HG03025 (cell line): Measurements from ENCODE around the gene FBL.
"Not testable (repeated sequence)": the region's sequence is repeated elsewhere in the genome, so short reads cannot be mapped to it uniquely, and the experiment has no call there.

Source experiments
- ATAC-seq: cut with Tn5 transposase; IDR thresholded peaks from one replicate; pipeline ENCODE4 v1.9.1; 2021; ENCODE audit warnings: mild to moderate bottlenecking, moderate library complexity; ENCODE audit not compliant: unreplicated experiment, low FRiP score

The FBL gene

GRCh38 chr19:39877982-39878381 lies 31.8 kb upstream of the FBL start:
- not testable (repeated sequence) for ATAC-seq

DNA sequence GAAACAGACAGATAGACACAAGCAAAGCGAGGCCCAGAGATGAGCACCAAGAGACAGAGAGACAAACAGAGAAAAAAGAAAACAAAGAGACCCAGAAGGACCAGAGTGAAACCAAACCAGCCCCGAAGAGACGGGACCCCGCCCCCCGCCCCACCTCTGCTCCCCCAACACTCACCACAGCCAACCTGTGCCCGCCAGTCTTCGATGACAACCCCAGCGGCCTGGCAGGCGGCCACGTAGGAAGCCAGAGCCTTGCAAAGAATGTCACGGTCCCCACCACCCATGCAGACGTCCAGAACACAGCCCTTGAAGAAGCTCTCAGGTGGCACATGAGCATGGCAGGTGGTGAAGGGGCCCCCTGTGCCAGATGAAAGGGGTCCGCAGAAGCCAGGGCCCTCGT lies 31.3 kb upstream of the FBL start:
- not testable (repeated sequence) for ATAC-seq

DNA sequence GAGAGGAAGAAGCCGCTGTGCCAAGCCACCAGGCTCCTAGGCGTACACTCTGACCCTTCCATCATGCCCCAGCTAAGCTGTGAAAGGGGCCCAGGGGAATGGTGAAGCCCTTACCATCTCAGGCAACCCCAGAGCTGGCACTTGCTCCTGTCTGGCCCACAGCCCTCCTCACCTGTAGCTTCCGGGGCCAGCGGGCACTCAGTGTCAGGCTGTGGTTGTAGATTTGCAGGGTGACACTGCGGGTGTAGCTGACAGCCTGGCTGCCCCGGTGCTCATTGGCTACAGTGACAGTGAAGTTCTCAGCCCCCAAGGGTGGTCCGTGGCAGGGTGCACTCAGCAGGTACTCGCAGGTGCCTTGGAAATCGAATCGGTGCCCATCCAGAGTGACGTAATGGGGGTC lies 30.3 kb upstream of the FBL start:
- ATAC-seq: not testable (repeated sequence)

GRCh38 chr19:39875401-39875864 lies 29.3 kb upstream of the FBL start:
- ATAC-seq: not testable (repeated sequence)

GRCh38 chr19:39874404-39874803 lies 28.2 kb upstream of the FBL start:
- no peak for ATAC-seq

DNA sequence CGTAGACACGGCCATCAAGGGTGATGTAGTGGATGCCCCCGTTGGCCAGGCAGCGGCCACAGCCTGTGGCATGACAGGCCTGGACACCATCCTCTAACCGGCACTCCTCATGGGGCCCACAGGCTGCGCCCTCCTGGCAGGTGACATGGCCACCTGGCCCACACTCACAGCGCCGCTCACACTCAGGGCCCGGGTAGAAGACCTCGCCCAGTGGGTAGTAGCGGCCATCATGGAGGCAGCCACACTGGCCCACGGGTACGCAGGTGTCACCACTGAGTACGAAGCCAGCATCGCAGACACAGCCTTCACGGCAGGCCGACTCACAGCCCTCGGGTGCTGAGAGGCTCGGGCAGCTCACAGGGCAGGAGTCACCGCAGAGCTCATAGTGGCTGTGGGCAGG lies 27.2 kb upstream of the FBL start:
- no peak for ATAC-seq

GRCh38 chr19:39871886-39872866 lies 26.0 kb upstream of the FBL start:
- no peak for ATAC-seq

DNA sequence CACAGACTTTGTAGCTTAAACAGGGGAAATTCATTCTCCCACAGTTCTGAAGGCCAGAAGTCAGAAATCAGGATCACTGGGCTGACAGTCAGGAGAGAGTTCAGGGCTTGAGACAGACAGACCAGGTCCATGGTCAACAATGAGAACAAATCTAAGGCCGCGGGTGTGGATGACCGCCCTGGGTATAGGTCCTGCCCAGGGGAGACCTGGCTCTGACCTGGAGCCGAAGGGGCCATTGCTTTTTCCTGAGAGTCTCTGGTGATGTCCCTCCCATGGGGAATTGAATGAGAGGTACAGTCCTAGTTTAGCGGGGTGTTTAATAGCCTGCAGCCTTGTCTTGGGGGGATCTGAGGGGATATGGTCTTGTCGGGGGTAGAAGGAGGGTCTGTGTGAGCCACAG lies 25.2 kb upstream of the FBL start:
- no peak for ATAC-seq

GRCh38 chr19:39870171-39870971 lies 24.2 kb upstream of the FBL start:
- ATAC-seq: no peak

- no peak for ATAC-seq
These were observed 21.8 kb upstream of the FBL start for GRCh38 chr19:39867952-39868351.

- no peak for ATAC-seq
These were observed 21.0 kb upstream of the FBL start for GRCh38 chr19:39867133-39867532.

GRCh38 chr19:39865953-39866352 lies 19.8 kb upstream of the FBL start:
- no peak for ATAC-seq

DNA sequence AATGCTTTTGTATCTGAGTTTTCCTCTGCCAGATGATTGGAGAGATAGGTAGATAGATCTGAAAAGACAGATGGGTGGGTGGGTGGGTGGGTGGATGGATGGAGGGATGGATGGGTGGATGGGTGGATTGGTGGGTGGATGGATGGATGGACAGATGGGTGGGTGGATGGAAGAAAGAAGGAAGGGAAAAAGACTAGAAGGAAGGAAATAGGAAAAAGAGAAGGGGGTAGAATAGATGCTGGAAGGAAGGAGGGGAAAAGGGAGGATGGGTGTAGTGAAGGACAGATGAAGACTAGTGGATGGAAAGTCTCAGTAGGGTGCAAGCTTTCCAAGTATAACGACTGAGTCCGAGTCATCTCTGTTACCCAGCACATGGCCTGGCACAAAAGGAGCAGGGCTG lies 19.0 kb upstream of the FBL start:
- no peak for ATAC-seq

- no peak for ATAC-seq
These were observed 17.9 kb upstream of the FBL start for GRCh38 chr19:39864118-39864517.

DNA sequence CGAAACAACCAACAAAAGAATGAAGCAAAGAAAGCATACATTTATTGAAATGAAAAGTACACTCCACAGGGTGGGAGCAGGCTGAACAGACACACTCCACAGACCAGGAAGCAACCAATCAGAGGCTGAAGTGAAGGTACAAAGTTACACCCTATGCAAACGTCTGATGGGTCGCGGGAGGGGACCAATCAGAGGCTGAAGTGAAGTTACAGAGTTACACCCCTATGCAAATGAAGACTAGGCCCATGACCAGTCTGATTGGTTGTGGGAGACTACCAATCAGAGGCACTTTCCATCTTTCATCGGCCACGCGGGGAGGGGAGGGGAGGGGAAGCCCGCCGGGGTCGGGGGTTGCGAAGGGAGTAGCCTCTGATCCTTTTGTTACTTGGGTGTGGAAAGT lies 12.4 kb upstream of the FBL start:
- ATAC-seq: no peak

- no peak for ATAC-seq
These were observed 6.7 kb upstream of the FBL start for GRCh38 chr19:39852882-39853281.

GRCh38 chr19:39850892-39851291 lies 4.7 kb upstream of the FBL start:
- no peak for ATAC-seq

GRCh38 chr19:39848392-39848791 lies 2.2 kb upstream of the FBL start:
- no peak for ATAC-seq

DNA sequence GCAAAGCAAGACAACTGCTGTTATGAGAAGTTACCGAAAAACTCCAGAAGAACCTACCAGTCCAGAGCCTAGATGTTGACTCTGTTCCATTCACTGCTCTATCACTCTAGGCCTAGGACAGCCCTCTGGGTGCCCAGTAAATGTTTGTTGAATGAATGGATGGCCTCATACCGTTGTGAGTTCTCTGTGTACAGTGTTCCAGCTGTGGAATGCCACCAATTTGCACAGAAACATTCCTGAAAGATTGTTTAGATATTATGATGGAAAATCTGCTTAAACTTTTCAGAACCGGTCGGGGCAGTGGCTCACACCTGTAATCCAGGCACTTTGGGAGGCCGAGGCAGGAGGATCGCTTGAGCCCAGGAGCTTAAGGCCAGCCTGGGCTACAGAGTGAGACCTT lies 1.3 kb upstream of the FBL start:
- ATAC-seq: no peak

DNA sequence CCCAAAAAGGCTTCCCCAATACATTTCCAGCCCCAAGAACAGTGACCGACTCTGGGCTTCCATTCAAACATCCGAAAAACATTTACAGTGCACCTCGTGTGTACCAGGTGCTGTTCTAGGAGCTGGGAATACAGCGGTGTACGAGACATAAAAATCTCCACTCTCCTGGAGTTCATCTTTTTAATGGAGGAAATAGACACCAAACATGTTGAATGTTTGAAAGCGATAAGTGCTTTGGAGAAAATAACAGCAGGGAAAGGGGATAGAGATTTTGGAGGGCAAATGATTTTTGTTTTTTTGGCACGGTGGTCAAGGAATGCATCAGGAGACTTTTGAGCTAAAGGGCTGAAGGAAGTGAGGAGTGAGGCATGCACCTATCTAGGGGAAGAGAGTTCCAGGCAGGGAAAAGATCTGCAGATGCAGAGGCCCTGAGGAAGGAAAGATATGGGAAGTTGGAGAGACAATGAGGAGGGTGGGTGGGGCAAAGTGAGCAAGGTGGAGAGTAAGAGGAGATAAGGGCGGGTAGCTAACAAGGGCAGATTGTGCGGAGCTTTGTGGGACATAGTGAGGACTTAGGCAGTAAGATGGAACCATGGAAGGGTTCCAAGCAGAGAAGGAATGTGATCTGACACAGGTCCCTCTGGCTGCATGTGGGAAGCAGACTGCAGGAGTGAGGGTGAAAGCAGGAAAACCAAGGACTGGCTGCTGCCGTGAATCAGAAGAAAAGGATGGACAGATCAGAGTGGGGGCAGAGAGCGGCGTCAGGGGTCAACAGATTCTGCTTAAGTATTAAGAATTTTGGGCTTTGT lies 703 bp upstream of the FBL start:
- no peak for ATAC-seq

DNA sequence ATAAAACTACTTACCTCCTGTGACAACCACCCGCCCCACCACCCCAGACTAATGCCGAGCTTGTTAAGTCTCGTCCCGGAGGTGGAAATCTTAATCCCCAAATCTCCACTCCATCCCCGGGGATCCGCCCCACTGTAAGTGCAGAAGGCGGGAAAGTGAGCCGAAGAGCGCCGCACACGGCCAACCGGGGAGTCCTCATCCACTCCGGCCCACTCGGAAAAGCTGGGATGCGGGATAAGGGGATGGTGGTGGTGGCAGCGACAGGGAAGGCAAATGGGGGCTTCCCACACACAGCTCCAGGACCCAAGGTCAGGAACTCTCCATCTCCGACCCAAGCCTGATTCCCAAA lies 621 bp downstream of the FBL start:
- ATAC-seq: no peak
